Esophagus muscularis mucosa (tissue), 3 donors: ENCODE measurements around the gene PRKN.

Experiments
- CTCF ChIP-seq, 3 experiments: fragments of 200-600 bp in 2 of 3; fragments of 450-650 bp in 1 of 3; sonication (generic) in 2 of 3; IDR thresholded peaks; one replicate each; pipeline ENCODE4 v1.5.1; 2017 to 2019; ENCODE audit warnings: antibody characterized with exemption in 3 of 3, mild to moderate bottlenecking in 2 of 3, moderate library complexity in 1 of 3
- POLR2AphosphoS5 ChIP-seq, 2 donors: sonication (generic); formaldehyde crosslinking; IDR thresholded peaks; one replicate each; pipeline ENCODE4 v1.6.1; 2017; ENCODE audit warnings: antibody characterized with exemption in 2 of 2

- TF ChIP-seq CTCF (IDR thresholded peaks at IDR 0.05) = no peak
- no peak for TF ChIP-seq POLR2AphosphoS5 (IDR thresholded peaks at IDR 0.05)
Measured at GRCh38 chr6:162313922-162314660, 413.5 kb downstream of the PRKN start.
